ENCODE data around the gene MATN1.

DNA sequence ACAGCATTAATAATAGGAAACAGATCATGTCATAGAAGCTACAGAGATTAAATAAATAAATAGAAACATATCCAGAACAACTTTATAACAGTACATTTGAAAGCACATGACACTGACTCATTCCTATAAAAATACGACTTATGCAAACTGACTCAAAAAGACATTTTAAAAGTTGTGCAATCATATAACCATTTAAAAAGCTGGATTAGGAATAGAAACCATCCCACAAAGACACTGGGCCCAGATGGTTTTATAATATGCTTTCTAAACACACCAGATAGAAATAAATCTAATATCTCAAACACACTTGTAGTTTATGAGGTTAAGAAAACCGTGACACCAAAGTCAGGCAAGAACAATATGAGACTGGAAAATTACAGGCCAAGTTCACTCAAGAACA lies 47.6 kb downstream of the MATN1 start:
- TF ChIP-seq FOXP2 (optimal IDR thresholded peaks at IDR 0.05; ENCODE audit: control extremely low read depth, extremely low read length, insufficient read depth) (no peak), POLR2AphosphoS5 (IDR thresholded peaks at IDR 0.05; ENCODE audit: borderline replicate concordance, low read depth, low read length) (no peak), EZH2 (IDR thresholded peaks at IDR 0.05) (no peak)
